ENCODE measurements around the gene ABLIM1. TPM values are rescaled to one million over a fixed set of nuclear protein-coding genes. Genes with fewer than 3 reads are reported as not detected.

ABLIM1 gene
- total RNA-seq, 4 donors from 2014 or later: 193 to 248 (median 208) TPM

GRCh38 chr10:114605155-114605797 is 52.8 kb downstream of the ABLIM1 start:
- TF ChIP-seq CTCF (IDR thresholded peaks at IDR 0.05; ENCODE audit: low read depth): no peak

GRCh38 chr10:114604357-114605130 is 53.5 kb downstream of the ABLIM1 start:
- TF ChIP-seq CTCF (IDR thresholded peaks at IDR 0.05; ENCODE audit: low read depth): no peak

- no peak for TF ChIP-seq CTCF (IDR thresholded peaks at IDR 0.05; ENCODE audit: low read depth)
Observed at GRCh38 chr10:114603948-114604347, 54.1 kb downstream of the ABLIM1 start.

- no peak for TF ChIP-seq CTCF (IDR thresholded peaks at IDR 0.05; ENCODE audit: low read depth)
Observed at GRCh38 chr10:114603303-114603702, 54.8 kb downstream of the ABLIM1 start.

GRCh38 chr10:114600057-114600456 is 58.0 kb downstream of the ABLIM1 start:
- no peak for TF ChIP-seq CTCF (IDR thresholded peaks at IDR 0.05; ENCODE audit: low read depth)

GRCh38 chr10:114596793-114597192 is 61.3 kb downstream of the ABLIM1 start:
- no peak for TF ChIP-seq CTCF (IDR thresholded peaks at IDR 0.05; ENCODE audit: low read depth)

- TF ChIP-seq CTCF (IDR thresholded peaks at IDR 0.05; ENCODE audit: low read depth): no peak
Observed at GRCh38 chr10:114593816-114594468, 64.1 kb downstream of the ABLIM1 start.

Measured in subcutaneous adipose tissue (tissue), 4 donors.